GM10266 (cell line): Measurements from ENCODE around the gene PROK2.

Experiments
- DNase-seq: peaks from one replicate; pipeline ENCODE4 v3.0.0; 2012; ENCODE audit errors: extremely low spot score
- TF ChIP-seq, protein P1 (sequence below): IDR thresholded peaks from 2 replicates; pipeline ENCODE4 v1.5.1; 2012; ENCODE audit warnings: mild to moderate bottlenecking, low read depth; ENCODE audit not compliant: control insufficient read depth, insufficient read depth; ENCODE audit errors: missing control alignments

The PROK2 gene

DNA sequence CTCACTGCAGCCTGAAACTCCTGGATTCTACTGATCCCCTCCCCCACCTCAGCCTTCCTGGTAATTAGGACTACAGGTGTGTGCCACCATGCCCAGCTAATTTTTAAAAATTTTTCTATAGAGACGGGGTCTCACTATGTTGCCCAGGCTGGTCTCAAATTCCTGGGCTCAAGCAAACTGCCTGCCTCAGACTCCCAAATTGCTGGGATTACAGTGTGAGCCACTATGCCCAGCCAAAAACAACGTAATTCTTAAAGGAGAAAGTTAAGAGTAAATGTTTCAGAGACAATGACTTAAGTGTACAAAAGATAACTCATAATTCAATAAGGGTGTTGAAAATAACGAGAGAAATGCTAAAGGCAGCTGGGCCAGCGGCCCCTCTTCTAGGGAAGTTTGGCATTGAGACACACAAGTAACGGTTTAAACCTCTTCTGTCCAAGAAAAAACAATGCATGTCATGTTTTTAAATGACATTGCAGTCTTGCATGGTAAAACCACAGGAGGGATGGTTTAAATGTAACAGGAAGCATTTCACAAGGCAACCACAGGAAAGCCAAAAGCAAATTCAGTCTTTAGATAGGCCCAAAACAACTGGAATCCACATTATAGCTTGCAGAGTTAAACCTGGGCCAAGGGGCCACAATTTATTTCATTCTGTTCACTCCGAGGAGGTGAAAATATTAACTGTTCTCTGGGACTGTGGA, 5.1 kb downstream of the PROK2 start:
- no peak for DNase-seq
- TF ChIP-seq, protein P1, sequence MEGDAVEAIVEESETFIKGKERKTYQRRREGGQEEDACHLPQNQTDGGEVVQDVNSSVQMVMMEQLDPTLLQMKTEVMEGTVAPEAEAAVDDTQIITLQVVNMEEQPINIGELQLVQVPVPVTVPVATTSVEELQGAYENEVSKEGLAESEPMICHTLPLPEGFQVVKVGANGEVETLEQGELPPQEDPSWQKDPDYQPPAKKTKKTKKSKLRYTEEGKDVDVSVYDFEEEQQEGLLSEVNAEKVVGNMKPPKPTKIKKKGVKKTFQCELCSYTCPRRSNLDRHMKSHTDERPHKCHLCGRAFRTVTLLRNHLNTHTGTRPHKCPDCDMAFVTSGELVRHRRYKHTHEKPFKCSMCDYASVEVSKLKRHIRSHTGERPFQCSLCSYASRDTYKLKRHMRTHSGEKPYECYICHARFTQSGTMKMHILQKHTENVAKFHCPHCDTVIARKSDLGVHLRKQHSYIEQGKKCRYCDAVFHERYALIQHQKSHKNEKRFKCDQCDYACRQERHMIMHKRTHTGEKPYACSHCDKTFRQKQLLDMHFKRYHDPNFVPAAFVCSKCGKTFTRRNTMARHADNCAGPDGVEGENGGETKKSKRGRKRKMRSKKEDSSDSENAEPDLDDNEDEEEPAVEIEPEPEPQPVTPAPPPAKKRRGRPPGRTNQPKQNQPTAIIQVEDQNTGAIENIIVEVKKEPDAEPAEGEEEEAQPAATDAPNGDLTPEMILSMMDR = no peak

DNA sequence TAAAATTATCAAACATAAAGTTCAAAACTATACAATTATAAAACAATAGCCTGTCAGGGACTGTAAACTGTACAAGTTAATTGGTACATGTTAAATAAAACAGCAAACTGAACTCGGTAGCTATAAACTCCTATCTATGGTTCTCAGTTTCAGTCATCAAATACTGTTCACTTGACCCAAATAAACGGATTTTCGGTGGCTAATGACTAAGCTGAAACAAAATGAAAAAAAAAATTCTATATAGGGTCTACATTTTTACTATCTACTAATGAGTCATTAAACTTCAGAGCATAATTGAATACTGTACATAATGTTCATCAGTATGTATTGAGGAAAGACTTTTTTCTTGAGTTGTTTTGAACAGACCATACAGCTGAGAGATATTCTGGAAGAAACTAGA, 6.6 kb downstream of the PROK2 start:
- TF ChIP-seq, protein P1 = no peak
- DNase-seq = no peak

DNA sequence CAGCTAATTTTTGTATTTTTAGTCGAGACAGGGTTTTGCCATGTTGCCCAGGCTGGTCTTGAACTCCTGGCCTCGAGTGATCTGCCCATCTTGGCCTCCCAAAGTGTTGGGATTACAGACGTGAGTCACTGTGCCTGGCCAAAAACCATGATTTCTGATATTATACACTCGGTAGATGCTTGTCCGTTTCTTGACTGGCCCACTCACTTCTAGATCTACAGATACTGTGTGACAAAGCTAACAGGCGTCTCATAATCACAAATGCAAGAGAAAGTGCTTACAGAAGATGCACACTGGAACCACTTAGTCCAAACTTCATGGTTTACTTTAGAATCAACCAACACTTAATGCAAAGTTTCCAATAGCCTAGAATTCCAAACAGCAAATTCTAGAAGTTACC, 8.4 kb downstream of the PROK2 start:
- TF ChIP-seq, protein P1 = no peak
- DNase-seq = no peak

DNA sequence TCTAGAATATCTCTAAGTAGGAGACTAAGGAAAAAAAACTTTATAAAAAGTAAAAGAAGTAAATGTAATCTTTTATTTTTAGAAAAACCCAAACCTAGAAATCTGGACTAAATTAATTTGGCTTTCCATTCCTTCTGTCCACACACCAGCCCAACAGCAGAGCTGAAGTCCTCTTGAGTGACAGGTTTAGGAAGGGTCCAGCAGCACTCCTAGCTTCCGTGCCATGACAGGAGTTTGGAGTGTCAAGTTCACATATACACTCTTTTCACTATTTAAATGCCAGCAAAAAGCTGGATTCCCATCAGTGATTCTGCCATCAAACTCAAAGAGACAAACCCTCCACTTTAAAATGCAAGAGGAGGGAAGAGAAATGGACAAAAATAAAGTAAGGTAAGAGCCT, 13.1 kb downstream of the PROK2 start:
- TF ChIP-seq, protein P1 = no peak
- DNase-seq = no peak

DNA sequence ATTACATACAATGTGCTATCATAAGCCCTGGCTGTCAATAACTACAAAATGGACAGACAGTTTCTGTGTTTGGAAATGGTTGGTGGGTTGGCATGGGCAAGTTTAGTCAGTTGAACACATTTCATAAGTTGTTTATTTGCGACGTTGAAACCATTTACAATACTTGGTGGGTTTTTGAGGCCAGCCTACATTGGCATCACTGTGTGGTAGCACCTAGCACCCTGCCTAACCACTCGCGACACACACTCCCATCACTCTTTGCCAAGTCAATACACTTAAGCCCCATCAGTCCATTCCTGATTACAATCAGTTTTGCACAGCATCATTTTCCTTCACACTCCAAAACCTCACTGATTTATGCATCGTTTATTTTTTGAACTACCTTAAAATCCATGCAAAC, 13.8 kb downstream of the PROK2 start:
- TF ChIP-seq, protein P1 = no peak
- no peak for DNase-seq

DNA sequence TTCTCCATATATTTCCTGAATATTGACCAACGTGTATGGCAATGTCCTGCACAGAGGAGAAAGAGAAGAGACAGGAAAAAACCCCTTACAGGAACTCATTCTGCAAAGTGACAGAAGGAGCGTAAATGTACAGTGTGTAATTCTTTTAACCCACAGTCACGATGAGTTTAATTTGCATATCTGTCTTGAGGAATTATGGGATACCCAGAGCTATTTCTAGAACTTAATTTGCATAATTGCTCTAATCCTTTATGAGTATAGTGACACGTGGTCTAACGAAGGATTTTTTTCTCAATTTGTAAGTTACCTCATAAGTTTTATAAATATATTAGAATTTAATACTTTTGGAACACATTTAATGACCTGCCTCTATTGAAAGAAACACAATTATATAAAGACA, 21.5 kb downstream of the PROK2 start:
- TF ChIP-seq, protein P1 = no peak
- no peak for DNase-seq

DNA sequence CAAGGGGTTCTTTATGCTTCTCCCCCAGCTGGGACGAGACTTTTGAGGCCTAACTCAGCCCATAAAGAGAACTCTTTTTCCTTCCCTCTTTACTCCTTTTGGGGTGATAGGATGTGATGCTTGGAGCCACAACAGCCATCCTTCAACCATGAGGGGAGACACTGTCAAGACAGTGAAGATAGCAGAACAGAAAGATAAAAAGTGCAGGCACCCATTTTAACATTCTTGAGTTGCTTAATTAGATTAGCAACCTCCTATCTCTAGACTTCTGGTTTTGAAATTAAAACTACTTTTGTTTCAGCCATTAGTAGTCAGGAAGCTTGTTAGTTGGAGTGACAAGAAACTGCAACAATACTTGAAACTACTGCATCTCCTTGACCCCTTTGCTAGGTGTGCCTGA, 24.8 kb downstream of the PROK2 start:
- TF ChIP-seq, protein P1 = no peak

More for the DNA sequence above, 24.8 kb downstream of the PROK2 start:
- DNase-seq = no peak
